ENCODE results near the gene LEKR1.

LEKR1 gene

DNA sequence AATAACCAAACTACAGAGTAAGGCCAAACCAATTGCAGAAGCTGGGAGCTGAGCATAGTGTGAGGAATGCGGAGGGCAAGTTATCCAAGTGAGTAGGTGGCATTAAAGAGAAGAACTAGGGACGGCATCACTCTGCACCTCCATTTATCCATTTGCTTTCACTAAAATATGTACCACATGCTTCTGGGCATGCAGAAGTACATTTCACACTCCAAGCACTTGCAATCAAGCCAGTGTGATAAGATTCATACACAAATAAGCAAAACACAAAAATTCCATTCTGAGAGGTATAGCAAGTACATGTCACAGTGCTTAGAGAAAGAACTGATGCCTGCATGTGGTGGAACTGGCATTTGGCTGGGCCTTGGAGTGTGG is 252.6 kb downstream of the LEKR1 start:
- H3K18ac ChIP-seq (ENCODE audit: low read length): no peak overlapping the region
- H2AK5ac ChIP-seq (ENCODE audit: low read length): no peak overlapping the region
- H3K36me3 ChIP-seq (ENCODE audit: control insufficient read depth in 1 of 2, insufficient read depth in 2 of 2, low read length in 2 of 2): no peaks in the 10 kb centered on the region
- H4K8ac ChIP-seq (ENCODE audit: low read depth, low read length): no peak overlapping the region
- H2AFZ ChIP-seq (ENCODE audit: insufficient read depth, low read length, poor library complexity): no peak overlapping the region
- no peak overlapping the region for H4K12ac ChIP-seq (ENCODE audit: low read depth, low read length)
- no peaks in the 10 kb centered on the region for H3K79me2 ChIP-seq (ENCODE audit: control insufficient read depth, insufficient read depth, low read length, poor library complexity)
- H3K4me2 ChIP-seq (ENCODE audit: low read length): no peak overlapping the region
- no peaks in the 10 kb centered on the region for H3K4me1 ChIP-seq (ENCODE audit: control insufficient read depth in 1 of 2, insufficient read depth in 2 of 2, low read length in 2 of 2)
- H3K4me3 ChIP-seq (ENCODE audit: low read depth, low read length): no peak overlapping the region
- no peak overlapping the region for H3K23ac ChIP-seq (ENCODE audit: low read length)
- H2BK120ac ChIP-seq (ENCODE audit: insufficient read depth, low read length, poor library complexity): no peak overlapping the region
- no peak overlapping the region for H3K27ac ChIP-seq (ENCODE audit: low read depth, low read length)
- H3K4ac ChIP-seq (ENCODE audit: low read depth, low read length): no peak overlapping the region
- H3K79me1 ChIP-seq (ENCODE audit: low read length): no peaks in the 10 kb centered on the region
- no peak overlapping the region for H3K9ac ChIP-seq (ENCODE audit: low read length)
- no peak overlapping the region for H2BK12ac ChIP-seq (ENCODE audit: low read length)
- WGBS (ENCODE audit: extremely low coverage, insufficient coverage, insufficient read length): no CpG with 5 or more reads among the region's 2 CpGs
- H4K91ac ChIP-seq (ENCODE audit: low read depth, low read length): no peak overlapping the region
- no peaks in the 10 kb centered on the region for H3K27me3 ChIP-seq (ENCODE audit: insufficient read depth, low read length)
- no peak overlapping the region for H3K14ac ChIP-seq (ENCODE audit: low read length)
- H3K9me3 ChIP-seq (ENCODE audit: insufficient read depth, low read depth, low read length): no peaks in the 10 kb centered on the region
- no peak for DNase-seq
- H2BK5ac ChIP-seq (ENCODE audit: low read depth, low read length, poor library complexity): no peak overlapping the region

DNA sequence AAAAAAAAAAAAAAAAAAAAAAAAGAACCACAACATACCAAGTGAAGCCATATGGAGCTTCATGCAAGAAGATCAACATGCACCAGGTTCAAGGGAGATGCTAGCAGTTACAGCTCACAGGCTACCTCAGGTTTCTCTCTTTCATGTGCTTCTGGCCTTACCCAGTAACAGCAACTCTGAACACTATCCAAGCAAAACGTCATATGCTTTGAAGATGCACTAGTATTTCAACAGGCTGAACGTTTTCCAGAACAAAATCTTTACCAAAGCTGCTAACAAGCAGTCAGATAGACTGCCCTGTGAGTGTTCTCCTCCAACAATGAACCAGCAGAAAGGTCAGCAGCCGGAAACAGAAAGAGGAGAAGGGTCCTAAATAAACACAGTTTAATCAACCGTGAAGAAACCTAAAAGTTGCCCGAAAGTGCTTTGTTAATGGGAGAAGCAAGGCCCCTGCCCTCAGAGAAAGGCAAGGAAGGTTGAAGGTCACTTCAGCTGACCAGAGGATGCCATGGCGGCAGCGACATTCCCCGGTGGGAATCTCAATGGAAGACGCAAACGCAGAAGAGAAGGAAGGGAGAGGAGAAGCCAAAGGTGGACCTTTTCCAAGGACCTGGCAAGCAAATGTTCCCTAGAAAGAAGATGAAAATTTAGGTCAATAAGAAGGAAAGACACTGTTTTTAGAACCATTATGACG is 253.7 kb downstream of the LEKR1 start:
- H3K79me1 ChIP-seq (ENCODE audit: low read length): no peaks in the 10 kb centered on the region
- H3K4ac ChIP-seq (ENCODE audit: low read depth, low read length): no peak overlapping the region
- no peak overlapping the region for H4K8ac ChIP-seq (ENCODE audit: low read depth, low read length)
- H3K14ac ChIP-seq (ENCODE audit: low read length): no peak overlapping the region
- no peak overlapping the region for H4K12ac ChIP-seq (ENCODE audit: low read depth, low read length)
- H3K79me2 ChIP-seq (ENCODE audit: control insufficient read depth, insufficient read depth, low read length, poor library complexity): no peaks in the 10 kb centered on the region
- H3K18ac ChIP-seq (ENCODE audit: low read length): no peak overlapping the region
- no peak overlapping the region for H2BK120ac ChIP-seq (ENCODE audit: insufficient read depth, low read length, poor library complexity)
- H2AK5ac ChIP-seq (ENCODE audit: low read length): no peak overlapping the region
- H3K9me3 ChIP-seq (ENCODE audit: insufficient read depth, low read depth, low read length): no peaks in the 10 kb centered on the region
- no CpG with 5 or more reads among the region's 11 CpGs for WGBS (ENCODE audit: extremely low coverage, insufficient coverage, insufficient read length)
- H2BK12ac ChIP-seq (ENCODE audit: low read length): no peak overlapping the region
- H3K4me2 ChIP-seq (ENCODE audit: low read length): no peak overlapping the region
- no peak overlapping the region for H3K9ac ChIP-seq (ENCODE audit: low read length)
- no peak overlapping the region for H3K4me3 ChIP-seq (ENCODE audit: low read depth, low read length)
- no peak overlapping the region for H3K23ac ChIP-seq (ENCODE audit: low read length)
- H3K27ac ChIP-seq (ENCODE audit: low read depth, low read length): no peak overlapping the region
- no peak overlapping the region for H2AFZ ChIP-seq (ENCODE audit: insufficient read depth, low read length, poor library complexity)
- H3K27me3 ChIP-seq (ENCODE audit: insufficient read depth, low read length): no peaks in the 10 kb centered on the region
- H2BK5ac ChIP-seq (ENCODE audit: low read depth, low read length, poor library complexity): no peak overlapping the region
- H4K91ac ChIP-seq (ENCODE audit: low read depth, low read length): no peak overlapping the region
- no peaks in the 10 kb centered on the region for H3K36me3 ChIP-seq (ENCODE audit: control insufficient read depth in 1 of 2, insufficient read depth in 2 of 2, low read length in 2 of 2)
- no peak for DNase-seq
- no peaks in the 10 kb centered on the region for H3K4me1 ChIP-seq (ENCODE audit: control insufficient read depth in 1 of 2, insufficient read depth in 2 of 2, low read length in 2 of 2)

DNA sequence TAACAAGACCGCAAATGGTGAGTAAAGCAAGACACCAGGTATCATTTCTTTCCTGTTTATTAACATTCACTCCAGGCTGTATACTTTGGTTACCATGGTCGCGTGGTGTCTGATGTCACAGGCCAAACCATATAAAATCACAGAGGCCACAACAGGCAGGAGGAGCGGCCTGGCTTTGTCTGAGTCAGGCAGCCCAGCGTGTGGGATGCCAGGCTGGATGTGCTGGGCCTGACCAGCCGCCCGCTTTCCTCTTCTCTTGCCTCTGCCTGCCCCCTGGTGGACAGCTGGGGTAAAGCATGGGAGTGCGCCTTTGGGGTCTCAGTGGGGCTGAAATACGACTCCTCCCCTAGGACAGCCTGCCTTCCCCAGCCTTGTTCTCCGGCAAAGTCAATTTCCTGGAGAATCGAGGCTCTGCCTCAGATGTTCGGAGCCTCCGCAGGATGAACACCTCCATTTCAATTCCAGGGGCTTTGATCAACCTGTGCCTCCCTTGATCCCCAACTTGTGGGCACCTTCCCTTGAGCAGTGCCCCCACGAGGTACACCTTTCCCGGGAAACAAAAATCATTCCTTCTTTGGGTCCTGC is 255.6 kb downstream of the LEKR1 start:
- no peak overlapping the region for H2BK5ac ChIP-seq (ENCODE audit: low read depth, low read length, poor library complexity)
- H3K4ac ChIP-seq (ENCODE audit: low read depth, low read length): no peak overlapping the region
- H3K23ac ChIP-seq (ENCODE audit: low read length): no peak overlapping the region
- no peak overlapping the region for H4K91ac ChIP-seq (ENCODE audit: low read depth, low read length)
- WGBS (ENCODE audit: extremely low coverage, insufficient coverage, insufficient read length): no CpG with 5 or more reads among the region's 15 CpGs
- H3K27me3 ChIP-seq (ENCODE audit: insufficient read depth, low read length): no peaks in the 10 kb centered on the region
- H2BK12ac ChIP-seq (ENCODE audit: low read length): no peak overlapping the region
- H3K27ac ChIP-seq (ENCODE audit: low read depth, low read length): no peak overlapping the region
- H3K4me1 ChIP-seq (ENCODE audit: control insufficient read depth in 1 of 2, insufficient read depth in 2 of 2, low read length in 2 of 2): no peaks in the 10 kb centered on the region
- H4K12ac ChIP-seq (ENCODE audit: low read depth, low read length): no peak overlapping the region
- no peak overlapping the region for H4K8ac ChIP-seq (ENCODE audit: low read depth, low read length)
- no peak overlapping the region for H3K14ac ChIP-seq (ENCODE audit: low read length)
- no peaks in the 10 kb centered on the region for H3K79me1 ChIP-seq (ENCODE audit: low read length)
- no peak overlapping the region for H3K4me3 ChIP-seq (ENCODE audit: low read depth, low read length)
- H2AFZ ChIP-seq (ENCODE audit: insufficient read depth, low read length, poor library complexity): no peak overlapping the region
- no peak overlapping the region for H2AK5ac ChIP-seq (ENCODE audit: low read length)
- no peak overlapping the region for H3K9ac ChIP-seq (ENCODE audit: low read length)
- no peaks in the 10 kb centered on the region for H3K36me3 ChIP-seq (ENCODE audit: control insufficient read depth in 1 of 2, insufficient read depth in 2 of 2, low read length in 2 of 2)
- DNase-seq: peak; percentile 88 to 90
- no peaks in the 10 kb centered on the region for H3K79me2 ChIP-seq (ENCODE audit: control insufficient read depth, insufficient read depth, low read length, poor library complexity)
- H3K4me2 ChIP-seq (ENCODE audit: low read length): peak overlapping the region; percentile 17
- H2BK120ac ChIP-seq (ENCODE audit: insufficient read depth, low read length, poor library complexity): no peak overlapping the region
- H3K9me3 ChIP-seq (ENCODE audit: insufficient read depth, low read depth, low read length): no peaks in the 10 kb centered on the region
- no peak overlapping the region for H3K18ac ChIP-seq (ENCODE audit: low read length)

DNA sequence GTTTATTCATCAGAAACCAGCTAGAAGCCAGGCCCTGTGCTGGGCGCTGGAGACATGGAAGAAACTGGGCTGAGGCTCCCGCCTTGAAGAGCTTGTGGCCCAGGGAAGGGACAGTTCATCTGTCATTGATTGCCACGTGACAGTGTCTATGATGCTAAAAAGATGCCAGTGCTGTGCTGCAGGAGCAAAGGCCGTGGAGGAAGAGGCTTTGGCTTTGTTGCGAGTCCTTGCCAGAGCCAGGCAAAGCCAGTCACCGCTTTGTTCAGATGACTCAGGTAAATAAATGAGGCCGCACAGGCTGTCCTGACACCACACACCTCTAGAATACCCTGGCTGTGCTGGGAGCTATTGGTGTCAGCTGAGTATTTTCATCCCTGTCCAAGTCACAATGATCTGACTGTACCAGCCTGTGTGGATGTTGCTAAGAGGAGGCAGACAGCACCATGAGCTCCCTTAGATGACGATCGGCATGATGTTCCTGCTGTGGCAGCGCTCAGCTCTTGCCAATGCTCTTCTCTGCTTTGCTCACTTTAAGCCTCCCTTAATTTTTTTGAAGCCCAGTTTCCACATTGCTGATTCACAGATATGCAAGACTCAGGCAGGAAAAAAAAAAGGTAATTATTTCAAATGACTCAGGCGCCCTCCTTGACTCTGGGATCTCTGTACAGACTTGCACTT is 256.3 kb downstream of the LEKR1 start:
- WGBS (ENCODE audit: extremely low coverage, insufficient coverage, insufficient read length): no CpG with 5 or more reads among the region's 11 CpGs
- no peak overlapping the region for H2AK5ac ChIP-seq (ENCODE audit: low read length)
- no peak overlapping the region for H3K4me2 ChIP-seq (ENCODE audit: low read length)
- H3K4me3 ChIP-seq (ENCODE audit: low read depth, low read length): no peak overlapping the region
- no peak overlapping the region for H4K12ac ChIP-seq (ENCODE audit: low read depth, low read length)
- no peaks in the 10 kb centered on the region for H3K79me1 ChIP-seq (ENCODE audit: low read length)
- H3K23ac ChIP-seq (ENCODE audit: low read length): no peak overlapping the region
- no peak overlapping the region for H2AFZ ChIP-seq (ENCODE audit: insufficient read depth, low read length, poor library complexity)
- H4K91ac ChIP-seq (ENCODE audit: low read depth, low read length): no peak overlapping the region
- no peaks in the 10 kb centered on the region for H3K36me3 ChIP-seq (ENCODE audit: control insufficient read depth in 1 of 2, insufficient read depth in 2 of 2, low read length in 2 of 2)
- peak in 1 of 2 donors; percentile 26 for DNase-seq
- H2BK5ac ChIP-seq (ENCODE audit: low read depth, low read length, poor library complexity): no peak overlapping the region
- no peak overlapping the region for H3K18ac ChIP-seq (ENCODE audit: low read length)
- no peaks in the 10 kb centered on the region for H3K4me1 ChIP-seq (ENCODE audit: control insufficient read depth in 1 of 2, insufficient read depth in 2 of 2, low read length in 2 of 2)
- no peak overlapping the region for H3K9ac ChIP-seq (ENCODE audit: low read length)
- no peak overlapping the region for H2BK12ac ChIP-seq (ENCODE audit: low read length)
- H2BK120ac ChIP-seq (ENCODE audit: insufficient read depth, low read length, poor library complexity): no peak overlapping the region
- no peaks in the 10 kb centered on the region for H3K27me3 ChIP-seq (ENCODE audit: insufficient read depth, low read length)
- no peak overlapping the region for H4K8ac ChIP-seq (ENCODE audit: low read depth, low read length)
- H3K79me2 ChIP-seq (ENCODE audit: control insufficient read depth, insufficient read depth, low read length, poor library complexity): no peaks in the 10 kb centered on the region
- H3K14ac ChIP-seq (ENCODE audit: low read length): no peak overlapping the region
- no peaks in the 10 kb centered on the region for H3K9me3 ChIP-seq (ENCODE audit: insufficient read depth, low read depth, low read length)
- no peak overlapping the region for H3K27ac ChIP-seq (ENCODE audit: low read depth, low read length)
- H3K4ac ChIP-seq (ENCODE audit: low read depth, low read length): no peak overlapping the region

Measured in trophoblast cell (in vitro differentiated cells and primary cell).